CD14-positive monocyte (primary cell): Measurements from ENCODE around the gene BBS9. TPM values are rescaled to one million over a fixed set of nuclear protein-coding genes. Genes with fewer than 3 reads are reported as not detected.

Source experiments
- DNase-seq, 3 donors: peaks; one replicate each; pipeline ENCODE4 v3.0.0-alpha.2; 2011 to 2022
- H2AFZ ChIP-seq: 2 replicates; pipeline ENCODE4 v1.6.0; 2012; ENCODE audit warnings: mild to moderate bottlenecking, low read depth, low read length, inconsistent platforms; ENCODE audit not compliant: insufficient read depth, poor library complexity, severe bottlenecking
- H3K27ac ChIP-seq, 2 donors: 1 replicate in 1 of 2; 2 replicates in 1 of 2; pipeline ENCODE4 v1.5.1; 2012 to 2013; ENCODE audit warnings: low read length in 2 of 2, control low read depth in 1 of 2, inconsistent platforms in 1 of 2, low read depth in 1 of 2, mild to moderate bottlenecking in 1 of 2
- H3K27me3 ChIP-seq, 2 donors: one replicate each; pipeline versions ENCODE4 v1.6.0 to v1.6.1; 2011 to 2013; ENCODE audit warnings: low read length in 2 of 2; ENCODE audit not compliant: control insufficient read depth in 2 of 2, insufficient read depth in 2 of 2
- H3K36me3 ChIP-seq, 2 donors: replicated peaks in 1 of 2; 1 replicate in 1 of 2; 2 replicates in 1 of 2; pipeline versions ENCODE4 v1.5.1 to v1.6.1; 2012 to 2013; ENCODE audit warnings: low read length in 2 of 2, control low read depth in 1 of 2, inconsistent platforms in 1 of 2, mild to moderate bottlenecking in 1 of 2; ENCODE audit not compliant: insufficient read depth in 2 of 2, control insufficient read depth in 1 of 2
- H3K4me1 ChIP-seq, 2 donors: 1 replicate in 1 of 2; 2 replicates in 1 of 2; pipeline versions ENCODE4 v1.5.1 to v1.6.1; 2012 to 2013; ENCODE audit warnings: low read length in 2 of 2, control low read depth in 1 of 2, inconsistent platforms in 1 of 2, mild to moderate bottlenecking in 1 of 2, moderate library complexity in 1 of 2; ENCODE audit not compliant: insufficient read depth in 2 of 2, control insufficient read depth in 1 of 2
- H3K4me2 ChIP-seq: replicated peaks from 2 replicates; pipeline ENCODE3; 2012; ENCODE audit warnings: low read length, moderate library complexity, mild to moderate bottlenecking; ENCODE audit not compliant: poor library complexity, severe bottlenecking; ENCODE audit errors: extremely low read depth
- H3K4me3 ChIP-seq, 3 experiments: fragments of 200-600 bp in 1 of 3; sonication (generic) in 1 of 3; replicated peaks in 1 of 3; 1 replicate in 2 of 3; 2 replicates in 1 of 3; pipeline ENCODE4 v1.5.1; 2011 to 2013; ENCODE audit warnings: low read length in 3 of 3, mild to moderate bottlenecking in 3 of 3, control low read depth in 2 of 3, low read depth in 2 of 3, inconsistent platforms in 1 of 3, moderate library complexity in 1 of 3
- H3K79me2 ChIP-seq: 2 replicates; pipeline ENCODE4 v1.6.0; 2012; ENCODE audit warnings: mild to moderate bottlenecking, control low read depth, inconsistent platforms, low read length, moderate library complexity; ENCODE audit not compliant: insufficient read depth
- H3K9ac ChIP-seq: 2 replicates; pipeline ENCODE4 v1.6.0; 2017; ENCODE audit warnings: low read length, mild to moderate bottlenecking; ENCODE audit not compliant: insufficient read depth, poor library complexity, severe bottlenecking
- H3K9me3 ChIP-seq, 2 donors: replicated peaks in 1 of 2; 1 replicate in 1 of 2; 2 replicates in 1 of 2; pipeline versions ENCODE4 v1.5.1 to v1.6.1; 2012 to 2013; ENCODE audit warnings: low read length in 2 of 2, control low read depth in 1 of 2; ENCODE audit not compliant: control insufficient read depth in 1 of 2, insufficient read depth in 1 of 2
- H4K20me1 ChIP-seq: 2 replicates; pipeline ENCODE4 v1.6.0; 2012; ENCODE audit warnings: mild to moderate bottlenecking, low read length, control low read depth, moderate library complexity; ENCODE audit not compliant: insufficient read depth
- H3K27ac Mint-ChIP-seq, 7 donors: one replicate each; pipeline ENCODE4 v1.8.0; 2020; ENCODE audit warnings: mild to moderate bottlenecking in 7 of 7, mixed read lengths in 7 of 7, moderate library complexity in 6 of 7, inconsistent platforms in 2 of 7
- H3K27me3 Mint-ChIP-seq, 3 donors: one replicate each; pipeline ENCODE4 v1.8.0; 2021 to 2022; ENCODE audit warnings: low read depth in 3 of 3, mild to moderate bottlenecking in 3 of 3, mixed read lengths in 3 of 3, moderate library complexity in 3 of 3, inconsistent platforms in 1 of 3
- H3K36me3 Mint-ChIP-seq, 2 donors: one replicate each; pipeline ENCODE4 v1.8.0; 2020; ENCODE audit warnings: mixed read lengths in 2 of 2, inconsistent platforms in 1 of 2, mild to moderate bottlenecking in 1 of 2
- H3K4me1 Mint-ChIP-seq: one replicate; pipeline ENCODE4 v1.8.0; 2020; ENCODE audit warnings: mild to moderate bottlenecking, mixed read lengths
- H3K4me3 Mint-ChIP-seq, 2 donors: one replicate each; pipeline ENCODE4 v1.8.0; 2020; ENCODE audit warnings: mild to moderate bottlenecking in 2 of 2, mixed read lengths in 2 of 2, moderate library complexity in 1 of 2
- H3K9me3 Mint-ChIP-seq, 7 donors: one replicate each; pipeline ENCODE4 v1.8.0; 2020 to 2022; ENCODE audit warnings: mixed read lengths in 7 of 7, mild to moderate bottlenecking in 6 of 7, moderate library complexity in 6 of 7, inconsistent platforms in 2 of 7
- CTCF ChIP-seq: fragments of 200-600 bp; IDR thresholded peaks from one replicate; pipeline ENCODE4 v1.8.0; 2022; ENCODE audit warnings: antibody characterized with exemption, mild to moderate bottlenecking
- WGBS: methylation state at CpG from one replicate; pipeline ENCODE4 v1.1.5; 2013; ENCODE audit warnings: missing lambda C conversion rate; ENCODE audit not compliant: insufficient coverage; 5-methylcytosine and 5-hydroxymethylcytosine counted together
- intact Hi-C, 2 donors: fragments of 100-400 bp; cut with micrococcal nuclease; formaldehyde crosslinking; loops; one replicate each; pipeline versions ENCODE4 v1.15.0 to v1.15.1; 2023
- polyA plus RNA-seq, 3 donors: library from polyadenylated mRNA; depleted of rRNA in 1 of 3; unstranded in 2 of 3; stranded (reverse) in 1 of 3; fragments of 300-500 nt in 2 of 3; fragments of >200 nt in 1 of 3; fragmentation: Illumina TruSeq in 2 of 3; gene quantifications; 1 replicate in 2 of 3; 2 replicates in 1 of 3; pipeline ENCODE4 v1.2.3, GENCODE V29; 2012 to 2021

Gene BBS9
- polyA plus RNA-seq, 3 donors: 4.9 to 7.5 (median 6.8) TPM

GRCh38 chr7:33327427-33327826 lies 198.1 kb downstream of the BBS9 start:
- Histone ChIP-seq H3K79me2 (no peaks in the 10 kb centered on the region), H4K20me1 (no peaks in the 10 kb centered on the region), H3K4me2 (no peak overlapping the region), H3K27ac (no peak overlapping the region), H3K36me3 (no peaks in the 10 kb centered on the region), H3K9ac (no peak overlapping the region), H3K27me3 (no peaks in the 10 kb centered on the region), H3K4me3 (no peak overlapping the region), H2AFZ (no peak overlapping the region), H3K4me1 (no peaks in the 10 kb centered on the region), H3K9me3 (peaks cover 3 to 5% of the 10 kb centered on the region in 2 donors)
- H3K36me3 Mint-ChIP-seq: no peaks in the 10 kb centered on the region
- peaks cover 2 to 17% (median 8%) of the 10 kb centered on the region in 7 donors for H3K9me3 Mint-ChIP-seq
- peaks cover 1 to 3% (median 1%) of the 10 kb centered on the region in 3 donors for H3K27me3 Mint-ChIP-seq
- WGBS: no CpG with 5 or more reads among the region's 1 CpG
- no peak for DNase-seq
- H3K4me1 Mint-ChIP-seq: no peaks in the 10 kb centered on the region
- intact Hi-C loops: no loop called here
- TF ChIP-seq CTCF: no peak
- H3K4me3 Mint-ChIP-seq: no peak overlapping the region
- H3K27ac Mint-ChIP-seq: no peak overlapping the region

- no peaks in the 10 kb centered on the region for H3K36me3 ChIP-seq
- H3K9me3 ChIP-seq: no peaks in the 10 kb centered on the region
- H3K9ac ChIP-seq: no peak overlapping the region
- H3K4me2 ChIP-seq: no peak overlapping the region
- Mint-ChIP-seq H3K4me3 (no peak overlapping the region), H3K9me3 (no peaks in the 10 kb centered on the region), H3K36me3 (no peaks in the 10 kb centered on the region), H3K27me3 (peaks cover 0 to 2% (median 1%) of the 10 kb centered on the region in 3 donors), H3K4me1 (no peaks in the 10 kb centered on the region), H3K27ac (no peak overlapping the region)
- WGBS: 100% methylated on average over 3 of the region's 3 CpGs
- no peak for TF ChIP-seq CTCF
- H3K4me3 ChIP-seq: no peak overlapping the region
- H4K20me1 ChIP-seq: no peaks in the 10 kb centered on the region
- H3K27me3 ChIP-seq: no peaks in the 10 kb centered on the region
- DNase-seq: no peak
- intact Hi-C loops: no loop called here
- H3K79me2 ChIP-seq: no peaks in the 10 kb centered on the region
- H2AFZ ChIP-seq: no peak overlapping the region
- no peaks in the 10 kb centered on the region for H3K4me1 ChIP-seq
- H3K27ac ChIP-seq: no peak overlapping the region
Observed at GRCh38 chr7:33334349-33334748, 205.0 kb downstream of the BBS9 start.
